ENCODE data around the gene ABHD8. TPM values are rescaled to one million over a fixed set of nuclear protein-coding genes. Genes with fewer than 3 reads are reported as not detected.

Gene ABHD8
- total and polyA plus RNA-seq, 2 of the 13 experiments (the other 11 are each of a cell fraction or from before 2014, with no cell fraction given): 6.3 to 7.2 TPM

GRCh38 chr19:17346109-17346671, 43.0 kb upstream of the ABHD8 start (continued):
- TF ChIP-seq KDM5B (CRISPR knock-in tag; IDR thresholded peaks at IDR 0.05; ENCODE audit: borderline replicate concordance) (no peak; the same call in 1 of the 2 replicates), ZNF253 (CRISPR knock-in tag; IDR thresholded peaks at IDR 0.05; ENCODE audit: borderline replicate concordance) (no peak), MTF2 (CRISPR knock-in tag; IDR thresholded peaks at IDR 0.05; ENCODE audit: borderline replicate concordance) (no peak), ZNF572 (CRISPR knock-in tag; IDR thresholded peaks at IDR 0.05) (no peak), TCF7 (IDR thresholded peaks at IDR 0.05; ENCODE audit: low read depth) (no peak), THYN1 (CRISPR knock-in tag; IDR thresholded peaks at IDR 0.05; ENCODE audit: borderline replicate concordance, low read depth) (no peak), TBX2 (CRISPR knock-in tag; IDR thresholded peaks at IDR 0.05; ENCODE audit: borderline replicate concordance) (no peak), USF2 (IDR thresholded peaks at IDR 0.05; ENCODE audit: low read depth, low read length) (no peak), USF2 (CRISPR knock-in tag; IDR thresholded peaks at IDR 0.05; ENCODE audit: borderline replicate concordance) (no peak), NCOR1 (IDR thresholded peaks at IDR 0.05; ENCODE audit: borderline replicate concordance, low read length) (no peak), ETV6 (CRISPR knock-in tag; conservative IDR thresholded peaks at IDR 0.05) (no peak), EEA1 (CRISPR knock-in tag; IDR thresholded peaks at IDR 0.05; ENCODE audit: borderline replicate concordance) (no peak), CTCF (CRISPR knock-in tag; IDR thresholded peaks at IDR 0.05) (peak; percentile 96), ZNF121 (CRISPR knock-in tag; IDR thresholded peaks at IDR 0.05) (peak; percentile 96), MYPOP (CRISPR knock-in tag; IDR thresholded peaks at IDR 0.05) (peak; percentile 55; the same call in 1 of the 2 replicates), ZNF879 (CRISPR knock-in tag; IDR thresholded peaks at IDR 0.05) (no peak), MEIS1 (CRISPR knock-in tag; IDR thresholded peaks at IDR 0.05; ENCODE audit: borderline replicate concordance) (no peak), TRAFD1 (CRISPR knock-in tag; IDR thresholded peaks at IDR 0.05; ENCODE audit: borderline replicate concordance) (peak; percentile 44; the same call in 1 of the 2 replicates)
